Measurements from ENCODE around the gene PRRT1.
"Not testable (repeated sequence)": the region's sequence is repeated elsewhere in the genome, so short reads cannot be mapped to it uniquely, and the experiment has no call there.

Gene PRRT1

GRCh38 chr6:32195902-32196681 lies 44.4 kb upstream of the PRRT1 start:
- no peak for TF ChIP-seq CTCF (IDR thresholded peaks at IDR 0.05; ENCODE audit: control extremely low read depth, extremely low read depth, low read depth, missing control alignments)
- ChIA-PET CTCF (interaction anchor here (0.7 to 2.2 kb wide), 15 partner anchors 9 to 109 kb away, joined by 3 to 11 read pairs (median 4); partner anchors contain the start of genes AGPAT1, ATF6B and FKBPL), POLR2A (interaction anchor here (0.5 to 0.8 kb wide), 3 partner anchors 68 to 360 kb away, joined by 3 to 8 read pairs (median 7); partner anchors contain the start of genes ATF6B and NEU1)
- peak; percentile 79 for DNase-seq (ENCODE audit: extremely low spot score)

GRCh38 chr6:32195652-32195901 lies 43.8 kb upstream of the PRRT1 start:
- CTCF ChIA-PET, result interaction anchor here (0.7 to 2.2 kb wide), 16 partner anchors 9 to 108 kb away, joined by 3 to 11 read pairs (median 4); partner anchors contain the start of genes AGPAT1, ATF6B and FKBPL
- peak; percentile 98 for DNase-seq (ENCODE audit: extremely low spot score)
- TF ChIP-seq CTCF (IDR thresholded peaks at IDR 0.05; ENCODE audit: control extremely low read depth, extremely low read depth, low read depth, missing control alignments), result peak; percentile 22
- POLR2A ChIA-PET, result interaction anchor here (0.5 to 0.8 kb wide), 3 partner anchors 67 to 360 kb away, joined by 3 to 8 read pairs (median 7); partner anchors contain the start of genes ATF6B and NEU1

- POLR2A ChIA-PET, result interaction anchor here (0.5 to 0.8 kb wide), 3 partner anchors 67 to 359 kb away, joined by 3 to 8 read pairs (median 7); partner anchors contain the start of genes ATF6B and NEU1
- CTCF ChIA-PET, result interaction anchor here (0.7 to 2.2 kb wide), 16 partner anchors 9 to 108 kb away, joined by 3 to 11 read pairs (median 4); partner anchors contain the start of genes AGPAT1, ATF6B and FKBPL
- TF ChIP-seq CTCF (IDR thresholded peaks at IDR 0.05; ENCODE audit: control extremely low read depth, extremely low read depth, low read depth, missing control alignments), result peak; percentile 44
- DNase-seq (ENCODE audit: extremely low spot score), result no peak
These were observed 43.3 kb upstream of the PRRT1 start for GRCh38 chr6:32194825-32195651.

GRCh38 chr6:32194388-32194787 lies 42.6 kb upstream of the PRRT1 start:
- DNase-seq (ENCODE audit: extremely low spot score), result no peak
- CTCF ChIA-PET, result interaction anchor here (1.0 to 2.2 kb wide), 5 partner anchors 10 to 75 kb away, joined by 3 to 11 read pairs (median 4); partner anchors contain the start of genes ATF6B and FKBPL
- POLR2A ChIA-PET, result no interaction called here

GRCh38 chr6:32193096-32193495 lies 41.4 kb upstream of the PRRT1 start:
- CTCF ChIA-PET, result interaction anchor here (1.0 to 1.7 kb wide), 2 partner anchors 63 to 74 kb away, joined by 4 read pairs; partner anchors contain the start of gene FKBPL
- POLR2A ChIA-PET, result interaction anchor here (1.4 to 1.8 kb wide), 2 partner anchors 11 to 16 kb away, joined by 5 to 9 read pairs; no protein-coding TSS in a partner anchor

More at GRCh38 chr6:32194388-32194787, 42.6 kb upstream of the PRRT1 start:
- TF ChIP-seq CTCF (IDR thresholded peaks at IDR 0.05; ENCODE audit: control extremely low read depth, extremely low read depth, low read depth, missing control alignments), result no peak

GRCh38 chr6:32192608-32193039 lies 40.9 kb upstream of the PRRT1 start, which contains the start of gene GPSM3:
Gene GPSM3 (minus strand): TSS chr6:32192643. CDS start chr6:32192513, 130 bp downstream.
- ChIA-PET POLR2A (interaction anchor here (1.4 to 1.8 kb wide), 2 partner anchors 11 to 16 kb away, joined by 5 to 9 read pairs; no protein-coding TSS in a partner anchor), CTCF (interaction anchor here (0.8 to 1.0 kb wide), 2 partner anchors 17 to 63 kb away, joined by 3 to 4 read pairs; partner anchors contain the start of genes AGPAT1 and FKBPL)
- TF ChIP-seq CTCF (IDR thresholded peaks at IDR 0.05; ENCODE audit: control extremely low read depth, extremely low read depth, low read depth, missing control alignments), result no peak
- no peak for DNase-seq (ENCODE audit: extremely low spot score)

More at GRCh38 chr6:32193096-32193495, 41.4 kb upstream of the PRRT1 start:
- DNase-seq (ENCODE audit: extremely low spot score), result not testable (repeated sequence)

Data from GM10248 (cell line).